Activated CD8-positive, alpha-beta memory T cell treated with anti-CD3 and anti-CD28 coated beads, Interleukin-2, amount 50 U/mL, for 4 hours (primary cell): ENCODE results near the gene RDX.
"Not testable (repeated sequence)": the region's sequence is repeated elsewhere in the genome, so short reads cannot be mapped to it uniquely, and the experiment has no call there.

ENCODE experiments used
- DNase-seq: peaks from one replicate; pipeline ENCODE4 v3.0.0-alpha.2; 2020

Gene RDX

DNA sequence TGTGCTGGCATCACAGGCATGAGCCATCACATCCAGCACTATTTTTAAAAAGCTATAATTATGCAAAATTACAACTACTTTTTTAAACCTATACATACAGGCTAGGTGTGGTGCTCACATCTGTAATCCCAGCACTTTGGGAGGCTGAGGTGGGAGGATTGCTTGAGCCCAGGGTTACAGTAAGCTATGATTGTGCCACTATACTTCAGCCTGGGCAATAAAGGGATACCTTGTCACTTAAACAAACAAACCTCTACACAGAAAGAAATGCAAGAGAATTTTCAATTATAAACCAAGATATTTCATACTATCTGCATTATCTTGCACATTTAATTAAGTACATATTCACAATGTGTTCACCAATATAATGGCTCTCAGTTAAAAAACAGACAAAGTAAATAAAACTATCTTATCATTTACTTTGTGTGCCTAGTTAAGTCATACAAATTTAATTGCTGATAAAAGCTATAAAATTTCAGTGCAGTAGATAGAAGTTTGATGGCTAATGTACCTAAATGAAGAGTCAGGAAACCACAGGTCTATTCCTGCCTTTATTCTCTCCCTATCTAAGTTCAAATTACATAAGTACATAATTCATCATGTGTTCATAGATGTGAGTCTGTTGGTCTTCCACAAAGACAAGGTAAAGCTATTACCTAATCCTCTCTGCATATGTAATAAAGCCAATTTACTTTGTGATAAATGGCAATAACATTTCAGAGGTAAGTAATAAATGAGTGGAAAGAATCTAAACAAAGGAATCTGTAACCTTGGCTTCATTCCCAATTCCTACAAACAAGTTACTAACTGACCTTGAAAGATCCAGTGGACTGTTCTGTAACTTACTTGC lies 9.0 kb upstream of the RDX start:
- no peak for DNase-seq

GRCh38 chr11:110303414-110303826 lies 7.0 kb upstream of the RDX start:
- DNase-seq, result no peak

GRCh38 chr11:110301577-110301976 lies 5.2 kb upstream of the RDX start:
- DNase-seq, result no peak

DNA sequence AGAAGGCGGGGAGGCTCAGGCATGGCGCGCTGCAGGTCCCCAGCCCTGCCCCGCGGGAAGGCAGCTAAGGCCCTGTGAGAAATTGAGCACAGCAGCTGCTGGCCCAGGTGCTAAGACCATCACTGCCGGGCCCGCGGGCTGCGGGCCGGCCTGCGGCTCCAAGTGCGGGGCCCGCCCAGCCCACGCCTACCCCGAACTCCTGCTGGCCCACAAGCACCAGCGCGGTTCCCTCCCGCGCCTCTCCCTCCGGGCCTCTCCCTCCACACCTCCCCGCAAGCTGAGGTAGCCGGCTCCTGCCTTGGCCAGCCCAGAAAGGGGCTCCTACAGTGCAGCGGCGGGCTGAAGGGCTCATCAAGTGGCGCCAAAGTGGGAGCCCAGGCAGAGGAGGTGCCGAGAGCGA lies 4.6 kb upstream of the RDX start:
- no peak for DNase-seq

DNA sequence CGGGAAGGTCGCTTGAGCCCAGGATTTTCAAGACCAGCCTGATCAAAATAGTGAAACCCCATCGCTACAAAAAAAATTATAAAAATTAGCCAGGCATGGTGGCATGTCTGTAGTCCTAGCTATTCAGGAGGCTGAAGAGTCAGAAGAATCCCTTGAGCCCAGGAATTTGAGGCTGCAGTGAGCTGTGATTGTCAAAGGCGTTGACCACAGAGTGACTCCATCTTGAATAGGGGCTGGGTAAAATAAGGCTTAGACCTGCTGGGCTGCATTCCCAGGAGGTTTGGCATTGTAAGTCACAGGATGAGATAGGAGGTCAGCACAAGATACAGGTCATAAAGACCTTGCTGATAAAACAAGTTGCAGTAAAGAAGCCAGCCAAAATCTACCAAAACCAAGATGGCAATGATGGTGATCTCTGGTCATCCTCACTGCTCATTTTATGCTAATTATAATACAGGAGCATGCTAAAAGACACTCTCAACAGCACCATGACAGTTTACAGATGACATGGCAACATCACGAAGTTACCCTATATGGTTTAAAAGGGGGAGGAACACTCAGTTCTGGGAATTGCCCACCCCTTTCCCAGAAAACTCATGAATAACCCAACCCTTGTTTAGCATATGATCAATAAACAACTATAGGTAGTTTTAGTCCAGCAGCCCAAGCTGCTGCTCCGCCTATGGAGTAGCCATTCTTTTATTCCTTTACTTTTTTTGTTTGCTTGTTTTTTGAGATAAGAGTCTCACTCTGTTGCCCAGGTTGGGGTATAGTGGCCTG lies 2.8 kb upstream of the RDX start:
- DNase-seq, result no peak

- no peak for DNase-seq
Measured at GRCh38 chr11:110298301-110298765, 1.9 kb upstream of the RDX start.

GRCh38 chr11:110297726-110298300 lies 1.4 kb upstream of the RDX start:
- no peak for DNase-seq

DNA sequence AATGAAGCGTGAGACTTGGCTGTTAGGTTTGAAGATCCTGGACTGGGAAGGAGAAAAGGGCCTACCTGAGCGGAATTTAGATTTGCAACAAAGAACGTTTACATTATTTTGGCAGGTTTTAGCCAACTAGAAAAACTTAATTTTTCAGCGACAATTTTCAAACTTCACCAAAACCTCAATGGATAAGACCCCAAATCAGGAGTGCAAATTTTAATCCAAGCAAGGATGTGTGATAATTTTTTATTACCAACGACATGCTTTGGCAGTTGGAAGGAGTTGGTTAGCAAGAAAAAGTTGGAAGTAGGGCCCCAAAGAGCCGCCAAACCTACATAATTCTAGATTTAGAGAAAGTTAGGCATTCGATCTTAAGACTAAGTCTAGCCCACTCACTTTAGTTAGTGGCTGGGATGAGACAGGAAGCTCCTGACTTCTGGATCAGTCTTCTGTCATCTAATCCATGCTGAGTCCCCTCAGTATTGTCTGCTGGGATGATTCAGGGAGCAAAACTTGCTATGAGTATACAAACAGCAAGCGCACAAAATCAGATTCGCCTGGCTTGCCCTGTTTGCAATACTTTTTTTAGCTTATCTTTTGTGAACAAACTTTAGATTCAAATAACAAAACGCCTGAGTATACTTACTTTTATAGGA lies 787 bp upstream of the RDX start:
- DNase-seq, result no peak

DNA sequence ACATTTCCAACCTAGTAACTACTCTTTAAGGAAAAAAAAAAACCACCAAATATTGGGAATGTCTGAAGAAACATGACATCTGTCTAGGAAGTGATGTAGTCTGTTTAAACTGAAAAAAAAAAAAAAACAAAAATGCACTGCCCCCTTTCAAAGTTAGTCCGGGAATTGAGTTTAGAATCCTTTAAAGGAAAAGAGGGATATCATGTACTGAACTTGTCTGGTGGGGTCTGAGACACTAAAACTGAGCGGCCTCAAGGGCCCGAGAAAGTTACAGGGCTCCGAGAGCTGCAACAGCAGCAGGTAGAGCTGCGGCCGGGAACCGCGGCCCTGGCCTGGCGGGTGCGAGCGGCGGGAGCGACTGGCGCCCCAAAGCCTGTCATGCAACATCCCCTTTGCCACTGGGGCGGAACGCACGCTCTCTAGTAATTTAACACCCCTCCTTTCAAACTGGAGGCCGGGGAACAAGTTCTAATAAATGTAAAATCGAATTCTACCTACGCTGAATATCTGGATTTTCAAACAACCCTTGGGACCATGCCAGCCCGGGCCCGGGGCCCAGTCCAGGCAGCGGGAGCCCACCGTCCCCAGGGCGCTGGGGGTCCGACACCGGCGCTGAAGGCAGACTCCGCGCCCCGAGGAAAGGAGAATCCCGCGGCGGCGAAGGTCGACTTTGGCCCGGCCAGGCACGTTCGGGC lies 736 bp downstream of the RDX start:
- peak; percentile 46 for DNase-seq

DNA sequence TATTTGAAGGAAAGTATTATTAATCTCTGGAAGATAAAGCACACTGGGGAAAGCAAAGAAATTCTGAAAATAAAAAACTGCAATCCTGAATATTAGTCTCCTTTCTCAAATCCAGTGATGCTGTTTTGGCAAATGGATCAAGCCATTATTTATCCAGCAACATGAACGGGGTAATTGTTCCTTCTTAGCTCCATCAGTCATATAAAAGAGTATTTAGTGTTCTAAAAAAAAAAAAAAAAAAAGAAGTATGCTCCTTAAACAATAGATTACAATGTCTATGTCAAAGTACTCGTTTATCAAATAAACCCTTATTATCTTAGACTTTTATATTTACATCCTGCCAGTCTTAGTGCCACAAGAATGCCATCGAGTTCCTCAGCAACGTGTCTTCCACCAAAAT lies 1.3 kb downstream of the RDX start:
- DNase-seq, result no peak

- DNase-seq, result no peak
Measured at GRCh38 chr11:110294509-110294908, 1.9 kb downstream of the RDX start.

GRCh38 chr11:110293389-110293788 lies 3.0 kb downstream of the RDX start:
- DNase-seq, result no peak

- DNase-seq, result not testable (repeated sequence)
Measured at GRCh38 chr11:110292146-110292545, 4.3 kb downstream of the RDX start.

DNA sequence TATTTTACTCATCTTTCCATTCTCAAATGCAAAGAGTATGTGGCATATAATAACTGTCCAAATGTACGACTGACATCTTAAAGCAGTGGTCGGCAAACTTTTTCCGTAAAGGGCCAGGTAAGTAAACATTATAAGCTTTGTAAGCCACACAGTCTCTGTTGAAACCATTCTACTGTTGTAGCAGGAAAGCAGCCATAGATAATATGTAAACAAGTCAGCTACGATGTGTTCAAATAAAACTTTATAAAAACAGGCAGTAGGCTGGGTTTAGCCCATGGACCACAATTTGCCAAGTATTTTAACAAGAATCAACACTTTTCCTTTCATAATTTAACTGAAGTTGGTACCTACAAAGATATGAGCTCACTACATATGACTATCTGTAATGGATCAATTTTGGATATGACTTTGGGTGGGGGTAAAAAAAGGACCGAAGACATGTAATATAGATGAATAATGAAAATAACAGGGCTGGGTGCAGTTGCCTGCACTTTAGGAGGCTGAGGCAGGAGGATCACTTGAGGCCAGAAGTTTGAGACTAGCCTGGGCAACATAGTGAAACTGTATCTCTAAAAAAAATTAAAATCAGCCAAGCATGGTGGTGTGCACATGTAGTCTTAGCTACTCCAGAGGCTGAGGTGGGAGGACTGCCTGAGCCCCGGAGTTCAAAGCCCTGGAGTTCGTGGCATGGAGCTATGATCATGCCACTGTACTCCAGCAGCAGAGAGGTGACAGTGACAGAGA lies 5.7 kb downstream of the RDX start:
- no peak for DNase-seq

DNA sequence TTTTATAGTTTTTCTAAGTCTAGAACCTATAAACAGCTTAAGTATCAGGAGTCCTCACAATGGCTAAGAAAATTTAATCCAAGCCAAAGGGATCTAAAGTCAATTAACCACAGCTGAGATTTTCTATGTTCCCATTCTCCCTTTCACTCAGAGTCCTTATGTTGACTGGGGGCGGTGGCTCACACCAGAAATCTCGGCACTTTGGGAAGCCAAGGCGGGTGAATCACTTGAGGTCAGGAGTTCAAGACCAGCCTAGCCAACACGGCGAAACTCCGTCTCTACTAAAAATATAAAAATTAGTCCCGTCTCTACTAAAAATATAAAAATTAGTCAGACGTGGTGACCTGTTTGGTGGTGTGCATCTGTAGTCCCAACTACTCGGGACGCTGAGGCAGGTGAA lies 6.9 kb downstream of the RDX start:
- DNase-seq, result no peak

- no peak for DNase-seq
Measured at GRCh38 chr11:110287537-110287936, 8.9 kb downstream of the RDX start.

GRCh38 chr11:110286298-110287040 lies 9.9 kb downstream of the RDX start:
- no peak for DNase-seq

GRCh38 chr11:110283862-110284261 lies 12.6 kb downstream of the RDX start:
- DNase-seq, result no peak

DNA sequence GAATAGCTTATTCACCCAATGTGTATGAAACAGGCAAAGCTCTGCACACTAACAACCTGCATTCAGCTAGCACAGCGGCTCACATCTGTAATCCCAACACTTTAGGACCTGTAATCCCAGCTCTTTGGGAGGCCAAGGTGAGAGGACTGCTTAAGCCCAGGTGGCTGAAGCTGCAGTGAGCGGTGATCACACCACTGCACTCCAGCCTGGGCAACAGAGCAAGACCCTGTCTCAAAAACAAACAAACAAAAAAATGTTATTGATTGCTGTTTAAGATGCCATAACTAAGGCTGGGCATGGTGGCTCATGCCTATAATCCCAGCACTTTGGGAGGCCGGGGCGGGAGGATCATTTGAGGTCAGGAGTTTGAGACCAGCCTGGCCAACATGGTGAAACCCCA lies 15.8 kb downstream of the RDX start:
- DNase-seq, result not testable (repeated sequence)

GRCh38 chr11:110279881-110280280 lies 16.5 kb downstream of the RDX start:
- DNase-seq, result no peak

GRCh38 chr11:110272919-110273318 lies 23.5 kb downstream of the RDX start:
- DNase-seq, result no peak
